Trophoblast cell (in vitro differentiated cells and primary cell): ENCODE data around the gene GHDC.
A peak's percentile ranks its signal among the peaks of the same experiment; 100 is the strongest.

ENCODE experiments used
- DNase-seq, 2 donors: peaks; one replicate each; pipeline ENCODE4 v3.0.0-alpha.2; 2016
- H2AFZ ChIP-seq: 2 replicates; pipeline ENCODE4 v1.6.1; 2013; ENCODE audit warnings: low read length, moderate library complexity, mild to moderate bottlenecking; ENCODE audit not compliant: insufficient read depth, poor library complexity
- H2AK5ac ChIP-seq: 2 replicates; pipeline ENCODE4 v1.6.1; 2013; ENCODE audit warnings: mild to moderate bottlenecking, low read length
- H2BK120ac ChIP-seq: 2 replicates; pipeline ENCODE4 v1.6.1; 2013; ENCODE audit warnings: low read length, mild to moderate bottlenecking, moderate library complexity; ENCODE audit not compliant: insufficient read depth, poor library complexity
- H2BK12ac ChIP-seq: 2 replicates; pipeline ENCODE4 v1.6.1; 2013; ENCODE audit warnings: mild to moderate bottlenecking, low read length, moderate library complexity
- H2BK5ac ChIP-seq: 2 replicates; pipeline ENCODE4 v1.6.1; 2013; ENCODE audit warnings: low read length, low read depth, moderate library complexity, mild to moderate bottlenecking; ENCODE audit not compliant: poor library complexity
- H3K14ac ChIP-seq: 2 replicates; pipeline ENCODE4 v1.6.1; 2013; ENCODE audit warnings: mild to moderate bottlenecking, low read length
- H3K18ac ChIP-seq: 2 replicates; pipeline ENCODE4 v1.6.1; 2013; ENCODE audit warnings: mild to moderate bottlenecking, low read length
- H3K23ac ChIP-seq: 2 replicates; pipeline ENCODE4 v1.6.1; 2013; ENCODE audit warnings: low read length
- H3K27ac ChIP-seq: 2 replicates; pipeline ENCODE4 v1.5.1; 2013; ENCODE audit warnings: low read depth, mild to moderate bottlenecking, inconsistent platforms, low read length, moderate library complexity
- H3K27me3 ChIP-seq: 2 replicates; pipeline ENCODE4 v1.6.1; 2013; ENCODE audit warnings: inconsistent platforms, mild to moderate bottlenecking, low read length, moderate library complexity; ENCODE audit not compliant: insufficient read depth
- H3K36me3 ChIP-seq, 2 experiments: 1 replicate in 1 of 2; 2 replicates in 1 of 2; pipeline ENCODE4 v1.6.1; 2013; ENCODE audit warnings: low read length in 2 of 2, mild to moderate bottlenecking in 2 of 2, moderate library complexity in 1 of 2; ENCODE audit not compliant: insufficient read depth in 2 of 2, control insufficient read depth in 1 of 2
- H3K4ac ChIP-seq: 2 replicates; pipeline ENCODE4 v1.6.1; 2013; ENCODE audit warnings: low read depth, mild to moderate bottlenecking, low read length, moderate library complexity
- H3K4me1 ChIP-seq, 2 experiments: 1 replicate in 1 of 2; 2 replicates in 1 of 2; pipeline ENCODE4 v1.6.1; 2013; ENCODE audit warnings: low read length in 2 of 2, mild to moderate bottlenecking in 2 of 2, moderate library complexity in 1 of 2; ENCODE audit not compliant: insufficient read depth in 2 of 2, control insufficient read depth in 1 of 2
- H3K4me2 ChIP-seq: 2 replicates; pipeline ENCODE4 v1.6.1; 2013; ENCODE audit warnings: inconsistent platforms, mild to moderate bottlenecking, low read length, moderate library complexity
- H3K4me3 ChIP-seq: 2 replicates; pipeline ENCODE4 v1.5.1; 2013; ENCODE audit warnings: mild to moderate bottlenecking, low read depth, low read length, inconsistent platforms
- H3K79me1 ChIP-seq: one replicate; pipeline ENCODE4 v1.6.1; 2013; ENCODE audit warnings: low read length
- H3K79me2 ChIP-seq: 2 replicates; pipeline ENCODE4 v1.6.1; 2013; ENCODE audit warnings: low read length, mild to moderate bottlenecking; ENCODE audit not compliant: control insufficient read depth, insufficient read depth, poor library complexity
- H3K9ac ChIP-seq: 2 replicates; pipeline ENCODE4 v1.6.1; 2013; ENCODE audit warnings: mild to moderate bottlenecking, low read length
- H3K9me3 ChIP-seq: 2 replicates; pipeline ENCODE4 v1.6.1; 2013; ENCODE audit warnings: low read depth, mild to moderate bottlenecking, control low read depth, inconsistent platforms, low read length; ENCODE audit not compliant: insufficient read depth
- H4K12ac ChIP-seq: 2 replicates; pipeline ENCODE4 v1.6.1; 2013; ENCODE audit warnings: low read depth, mild to moderate bottlenecking, low read length, moderate library complexity
- H4K8ac ChIP-seq: 2 replicates; pipeline ENCODE4 v1.6.1; 2013; ENCODE audit warnings: low read depth, mild to moderate bottlenecking, low read length, moderate library complexity
- H4K91ac ChIP-seq: one replicate; pipeline ENCODE4 v1.6.1; 2013; ENCODE audit warnings: low read depth, mild to moderate bottlenecking, low read length, moderate library complexity
- WGBS: extraction: QIAGEN DNeasy Blood & Tissue Kit; methylation state at CpG from one replicate; pipeline ENCODE4 v1.1.7; 2013; ENCODE audit warnings: missing lambda C conversion rate; ENCODE audit not compliant: insufficient read length, insufficient coverage; ENCODE audit errors: extremely low coverage; 5-methylcytosine and 5-hydroxymethylcytosine counted together

The GHDC gene

DNA sequence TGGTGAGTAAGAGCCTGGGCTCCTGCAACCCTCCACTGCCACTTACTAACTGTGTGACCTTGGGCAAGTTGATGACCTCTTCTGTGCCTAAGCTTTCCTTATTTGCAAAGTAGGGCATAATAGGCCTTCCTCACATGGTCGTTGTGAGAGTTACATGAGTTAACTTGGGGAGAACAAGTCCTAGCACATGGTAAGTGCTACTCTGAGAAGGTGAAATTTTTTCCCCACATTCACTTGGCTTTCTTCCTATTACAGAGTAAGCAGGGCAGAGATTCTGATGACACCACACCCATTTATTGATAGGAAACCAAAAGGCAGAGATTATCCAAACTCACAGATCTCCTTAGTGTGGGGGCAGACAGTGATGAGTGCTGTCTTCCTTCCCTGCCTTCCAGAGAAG lies 15.0 kb downstream of the GHDC start:
- no peak for DNase-seq
- Histone ChIP-seq H2BK5ac (no peak overlapping the region), H3K79me1 (no peaks in the 10 kb centered on the region), H2AK5ac (no peak overlapping the region), H2BK120ac (no peak overlapping the region), H4K91ac (no peak overlapping the region), H3K79me2 (no peaks in the 10 kb centered on the region), H4K8ac (no peak overlapping the region), H3K23ac (no peak overlapping the region), H3K9ac (no peak overlapping the region), H3K27ac (no peak overlapping the region), H3K4ac (no peak overlapping the region), H3K9me3 (peaks cover 9% of the 10 kb centered on the region), H3K4me2 (no peak overlapping the region), H3K4me3 (no peak overlapping the region), H3K14ac (no peak overlapping the region), H3K18ac (no peak overlapping the region), H4K12ac (no peak overlapping the region), H3K36me3 (no peaks in the 10 kb centered on the region), H3K27me3 (peaks cover 35% of the 10 kb centered on the region), H2BK12ac (no peak overlapping the region), H3K4me1 (peaks cover 9 to 18% of the 10 kb centered on the region in 2 experiments), H2AFZ (no peak overlapping the region)
- WGBS = no CpG with 5 or more reads among the region's 1 CpG

DNA sequence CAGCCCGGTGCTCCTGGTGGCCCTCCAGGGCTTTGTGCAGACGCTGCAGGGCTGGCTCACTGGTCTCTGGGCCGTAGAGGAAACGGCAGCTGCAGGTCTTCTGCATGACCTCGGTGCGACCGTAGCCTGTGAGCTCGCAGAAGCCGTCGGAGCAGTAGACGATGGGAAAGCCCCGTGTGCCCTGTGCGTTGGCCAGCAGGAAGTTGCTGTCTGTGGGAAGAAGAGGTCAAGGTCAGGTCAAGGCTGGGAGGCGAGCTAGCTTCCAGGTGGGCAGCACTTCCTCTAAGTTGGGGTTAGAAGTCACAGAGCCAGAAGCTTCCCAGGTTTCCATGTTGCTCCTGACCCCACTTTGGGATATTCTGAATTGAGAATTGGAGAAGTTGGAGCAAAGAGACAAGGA lies 15.5 kb downstream of the GHDC start:
- no peak overlapping the region for H2BK120ac ChIP-seq
- H3K4me1 ChIP-seq = peaks cover 5 to 14% of the 10 kb centered on the region in 2 experiments
- no peaks in the 10 kb centered on the region for H3K36me3 ChIP-seq
- H4K12ac ChIP-seq = no peak overlapping the region
- H3K23ac ChIP-seq = no peak overlapping the region
- WGBS = no CpG with 5 or more reads among the region's 14 CpGs
- H4K8ac ChIP-seq = no peak overlapping the region
- no peak overlapping the region for H3K9ac ChIP-seq
- H3K4ac ChIP-seq = no peak overlapping the region
- no peak overlapping the region for H3K4me2 ChIP-seq
- no peak overlapping the region for H2AK5ac ChIP-seq
- H3K14ac ChIP-seq = no peak overlapping the region
- no peaks in the 10 kb centered on the region for H3K79me1 ChIP-seq
- no peak overlapping the region for H4K91ac ChIP-seq
- H3K18ac ChIP-seq = no peak overlapping the region
- H3K27me3 ChIP-seq = peaks cover 31% of the 10 kb centered on the region
- H2BK12ac ChIP-seq = no peak overlapping the region
- H2BK5ac ChIP-seq = no peak overlapping the region
- no peak overlapping the region for H3K4me3 ChIP-seq
- no peak overlapping the region for H2AFZ ChIP-seq
- H3K27ac ChIP-seq = no peak overlapping the region
- no peaks in the 10 kb centered on the region for H3K79me2 ChIP-seq
- no peak for DNase-seq
- peaks cover 10% of the 10 kb centered on the region for H3K9me3 ChIP-seq

DNA sequence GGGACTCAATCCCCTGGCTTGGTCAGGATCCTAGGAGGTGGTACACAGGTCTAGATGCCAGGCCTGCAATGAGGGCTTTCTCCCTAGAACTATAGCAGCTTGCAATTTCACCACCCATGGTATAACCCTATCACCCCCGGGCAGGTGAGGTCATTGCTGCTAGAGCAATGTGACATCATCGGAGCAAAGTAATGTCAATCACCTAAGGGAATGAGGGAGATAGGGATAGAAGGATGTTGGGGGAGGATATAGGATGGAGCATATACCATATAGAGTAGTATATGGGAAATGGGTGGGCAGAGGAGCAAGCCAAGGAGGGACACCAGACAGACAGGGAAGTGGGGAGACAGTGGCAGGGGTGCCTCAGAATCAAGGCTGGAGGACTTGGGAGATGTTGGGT lies 16.6 kb downstream of the GHDC start:
- Histone ChIP-seq H2AK5ac (no peak overlapping the region), H2BK12ac (no peak overlapping the region), H3K4ac (no peak overlapping the region), H3K9ac (no peak overlapping the region), H3K79me2 (no peaks in the 10 kb centered on the region), H3K36me3 (no peaks in the 10 kb centered on the region), H3K23ac (no peak overlapping the region), H4K12ac (no peak overlapping the region), H2AFZ (no peak overlapping the region), H3K27ac (no peak overlapping the region), H3K27me3 (peaks cover 23% of the 10 kb centered on the region), H2BK5ac (no peak overlapping the region), H3K79me1 (no peaks in the 10 kb centered on the region), H3K4me2 (no peak overlapping the region), H3K9me3 (peaks cover 10% of the 10 kb centered on the region), H3K4me1 (peaks cover 3 to 13% of the 10 kb centered on the region in 2 experiments), H3K18ac (no peak overlapping the region), H2BK120ac (no peak overlapping the region), H3K4me3 (no peak overlapping the region), H3K14ac (no peak overlapping the region), H4K91ac (no peak overlapping the region), H4K8ac (no peak overlapping the region)
- WGBS = no CpG with 5 or more reads among the region's 2 CpGs
- DNase-seq = peak in 1 of 2 donors; percentile 27

DNA sequence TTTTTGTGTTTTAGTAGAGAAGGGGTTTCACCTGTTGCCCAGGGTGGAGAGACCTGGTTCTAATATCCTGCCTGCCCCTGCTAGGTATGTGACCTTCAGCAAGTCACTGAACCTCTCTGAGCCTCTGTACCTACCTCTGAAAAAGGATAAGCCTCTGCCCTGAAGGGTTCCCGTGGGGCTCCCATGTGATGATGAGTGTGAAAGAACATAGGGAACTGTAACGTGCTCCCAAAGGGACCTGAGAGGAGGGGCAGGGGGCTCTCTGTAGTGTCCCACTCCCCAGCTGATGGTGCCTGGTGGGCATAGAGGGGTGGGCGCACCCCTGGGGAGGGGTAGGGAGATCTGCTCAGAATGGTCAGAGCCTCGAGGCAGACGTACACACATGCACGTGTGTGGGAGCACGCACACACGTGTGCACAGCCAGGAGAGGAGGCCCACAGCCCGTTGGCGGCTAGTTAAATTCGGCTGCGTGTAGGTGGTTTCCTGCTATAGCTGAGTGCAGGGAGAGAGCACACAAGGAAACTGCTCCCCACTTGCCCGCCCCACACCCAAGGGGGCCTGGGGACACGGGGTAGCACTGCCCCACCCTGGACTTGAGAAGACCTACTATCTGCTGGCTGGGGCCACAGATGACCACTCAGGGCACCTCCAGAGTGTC lies 20.0 kb downstream of the GHDC start:
- H2AK5ac ChIP-seq = no peak overlapping the region
- no peak overlapping the region for H3K4me2 ChIP-seq
- no peaks in the 10 kb centered on the region for H3K79me1 ChIP-seq
- peak overlapping the region; percentile 36 for H3K4me3 ChIP-seq
- no peaks in the 10 kb centered on the region for H3K36me3 ChIP-seq
- no peak overlapping the region for H2AFZ ChIP-seq
- no peak overlapping the region for H3K14ac ChIP-seq
- peaks cover 4% of the 10 kb centered on the region for H3K9me3 ChIP-seq
- no peak overlapping the region for H3K4ac ChIP-seq
- no peak overlapping the region for H3K27ac ChIP-seq
- H2BK120ac ChIP-seq = no peak overlapping the region
- H3K18ac ChIP-seq = no peak overlapping the region
- no peak overlapping the region for H4K12ac ChIP-seq
- H3K79me2 ChIP-seq = no peaks in the 10 kb centered on the region
- no peaks in the 10 kb centered on the region for H3K27me3 ChIP-seq
- no peak overlapping the region for H4K91ac ChIP-seq
- no peak overlapping the region for H4K8ac ChIP-seq
- no peak for DNase-seq
- no peak overlapping the region for H2BK5ac ChIP-seq
- H3K4me1 ChIP-seq = peaks cover 0 to 10% of the 10 kb centered on the region in 2 experiments
- H3K23ac ChIP-seq = no peak overlapping the region
- WGBS = no CpG with 5 or more reads among the region's 14 CpGs
- no peak overlapping the region for H3K9ac ChIP-seq
- H2BK12ac ChIP-seq = no peak overlapping the region
